ENCODE measurements around the gene SLIT1. TPM values are rescaled to one million over a fixed set of nuclear protein-coding genes. Genes with fewer than 3 reads are reported as not detected.

The SLIT1 gene
- total RNA-seq: not detected

GRCh38 chr10:97185326-97186058, at the start of gene SLIT1:
Gene SLIT1, minus strand, starts transcription at chr10:97185959. Its CDS starts 285 bp downstream, at chr10:97185674.
- intact Hi-C loops (cut with DNase I; ENCODE audit: low total_unique reads): no loop called here
- TF ChIP-seq POLR2A (IDR thresholded peaks at IDR 0.05) (no peak), CTCF (IDR thresholded peaks at IDR 0.05) (no peak)
- DNase-seq (ENCODE audit: low spot score in 2 of 2): no peak
- WGBS, 2 donors: 1 to 2% methylated on average over 14 to 47 of the region's 74 CpGs
- no peak within 1 kb of the TSS for H3K4me3 ChIP-seq (ENCODE audit: low read depth, poor library complexity, severe bottlenecking)

GRCh38 chr10:97235353-97235752, 49.6 kb upstream of the SLIT1 start:
- DNase-seq (ENCODE audit: low spot score in 2 of 2): no peak
- intact Hi-C loops (cut with DNase I; ENCODE audit: low total_unique reads): no loop called here
- WGBS, 2 donors: 95 to 98% methylated on average over 4 of the region's 4 CpGs
- TF ChIP-seq POLR2A (IDR thresholded peaks at IDR 0.05) (no peak), CTCF (IDR thresholded peaks at IDR 0.05) (no peak)
- H3K4me3 ChIP-seq (ENCODE audit: low read depth, poor library complexity, severe bottlenecking): no peak overlapping the region

GRCh38 chr10:97234400-97234799, 48.6 kb upstream of the SLIT1 start:
- no peak overlapping the region for H3K4me3 ChIP-seq (ENCODE audit: low read depth, poor library complexity, severe bottlenecking)
- intact Hi-C loops (cut with DNase I; ENCODE audit: low total_unique reads): no loop called here
- no peak for DNase-seq (ENCODE audit: low spot score in 2 of 2)
- TF ChIP-seq CTCF (IDR thresholded peaks at IDR 0.05): no peak
- TF ChIP-seq POLR2A (IDR thresholded peaks at IDR 0.05): no peak
- 58 to 63% methylated on average over 1 of the region's 1 CpG for WGBS, 2 donors

- H3K4me3 ChIP-seq (ENCODE audit: low read depth, poor library complexity, severe bottlenecking): no peak overlapping the region
- TF ChIP-seq POLR2A (IDR thresholded peaks at IDR 0.05) (no peak), CTCF (IDR thresholded peaks at IDR 0.05) (no peak)
- WGBS, 2 donors: 95 to 98% methylated on average over 1 of the region's 1 CpG
- DNase-seq (ENCODE audit: low spot score in 2 of 2): no peak
- intact Hi-C loops (cut with DNase I; ENCODE audit: low total_unique reads): no loop called here
These were observed 44.4 kb upstream of the SLIT1 start for GRCh38 chr10:97230146-97230545.

GRCh38 chr10:97229322-97230015, 43.7 kb upstream of the SLIT1 start:
- 95 to 97% methylated on average over 1 of the region's 1 CpG for WGBS, 2 donors
- no peak for DNase-seq (ENCODE audit: low spot score in 2 of 2)
- H3K4me3 ChIP-seq (ENCODE audit: low read depth, poor library complexity, severe bottlenecking): no peak overlapping the region
- no peak for TF ChIP-seq POLR2A (IDR thresholded peaks at IDR 0.05)
- intact Hi-C loops (cut with DNase I; ENCODE audit: low total_unique reads): no loop called here

- no peak for DNase-seq (ENCODE audit: low spot score in 2 of 2)
- WGBS, 2 donors: 97 to 100% methylated on average over 1 of the region's 1 CpG
- intact Hi-C loops (cut with DNase I; ENCODE audit: low total_unique reads): no loop called here
- no peak overlapping the region for H3K4me3 ChIP-seq (ENCODE audit: low read depth, poor library complexity, severe bottlenecking)
- no peak for TF ChIP-seq POLR2A (IDR thresholded peaks at IDR 0.05)
- TF ChIP-seq CTCF (IDR thresholded peaks at IDR 0.05): no peak
These were observed 43.0 kb upstream of the SLIT1 start for GRCh38 chr10:97228775-97229157.

Measured in lower leg skin (tissue), 4 donors.